Sigmoid colon (tissue), 7 donors: Measurements from ENCODE around the gene ABCA9. TPM values are rescaled to one million over a fixed set of nuclear protein-coding genes. Genes with fewer than 3 reads are reported as not detected.
"Not testable (repeated sequence)": the region's sequence is repeated elsewhere in the genome, so short reads cannot be mapped to it uniquely, and the experiment has no call there.

Experiments
- DNase-seq: peaks from one replicate; pipeline ENCODE4 v3.0.0-alpha.2; 2019
- H3K27ac ChIP-seq, 4 donors: fragments of 200-600 bp; sonication (generic); one replicate each; pipeline ENCODE4 v1.5.1; 2016 to 2019; ENCODE audit warnings: mild to moderate bottlenecking in 1 of 4
- H3K27me3 ChIP-seq, 3 donors: fragments of 200-600 bp; sonication (generic); one replicate each; pipeline ENCODE4 v1.5.1; 2019; ENCODE audit warnings: mild to moderate bottlenecking in 1 of 3
- H3K36me3 ChIP-seq, 4 donors: fragments of 200-600 bp; sonication (generic); one replicate each; pipeline ENCODE4 v1.5.1; 2016 to 2019
- H3K4me1 ChIP-seq, 4 donors: fragments of 200-600 bp; sonication (generic); one replicate each; pipeline ENCODE4 v1.5.1; 2017 to 2019
- H3K4me3 ChIP-seq, 4 donors: fragments of 200-600 bp; sonication (generic); one replicate each; pipeline ENCODE4 v1.5.1; 2017 to 2019; ENCODE audit warnings: mild to moderate bottlenecking in 2 of 4, moderate library complexity in 1 of 4
- H3K9me3 ChIP-seq, 4 donors: fragments of 200-600 bp in 3 of 4; sonication (generic) in 3 of 4; one replicate each; pipeline versions ENCODE4 v1.5.1 to v1.6.1; 2013 to 2019
- CTCF ChIP-seq, 4 experiments: fragments of 450-650 bp in 3 of 4; fragments of 200-600 bp in 1 of 4; IDR thresholded peaks; one replicate each; pipeline ENCODE4 v1.5.1; 2016 to 2019; ENCODE audit warnings: antibody characterized with exemption in 4 of 4, mild to moderate bottlenecking in 3 of 4, moderate library complexity in 2 of 4
- EP300 ChIP-seq, 4 donors: sonication (generic); formaldehyde crosslinking; IDR thresholded peaks; one replicate each; pipeline ENCODE4 v1.6.1; 2017; ENCODE audit warnings: antibody characterized with exemption in 4 of 4
- POLR2A ChIP-seq, 2 donors: fragments of 450-650 bp; IDR thresholded peaks; one replicate each; pipeline ENCODE4 v1.6.1; 2016; ENCODE audit warnings: antibody characterized with exemption in 2 of 2, mild to moderate bottlenecking in 2 of 2, moderate library complexity in 2 of 2
- POLR2AphosphoS5 ChIP-seq, 4 donors: sonication (generic); formaldehyde crosslinking; IDR thresholded peaks; one replicate each; pipeline ENCODE4 v1.6.1; 2017; ENCODE audit warnings: antibody characterized with exemption in 4 of 4
- WGBS, 2 donors: extraction: QIAGEN DNeasy Blood & Tissue Kit; methylation state at CpG; one replicate each; pipeline ENCODE4 v1.1.7; 2013; 5-methylcytosine and 5-hydroxymethylcytosine counted together
- intact Hi-C: fragments of 100-400 bp; cut with DNase I; formaldehyde crosslinking; loops from one replicate; pipeline ENCODE4 v1.15.1; 2023
- polyA plus RNA-seq, 3 donors: library from polyadenylated mRNA; stranded (reverse); fragments of 200-250 nt; gene quantifications; one replicate each; pipeline ENCODE4 v1.2.3, GENCODE V29; 2013
- total RNA-seq, 4 donors: library from RNA; depleted of rRNA; stranded (reverse); fragments of >200 nt; gene quantifications; one replicate each; pipeline ENCODE4 v1.1.0, GENCODE V29; 2016
- donor health status: healthy with polysubstance abuse.
- donor health status: Bipolar disorder and iron deficiency.
- donor health status: healthy.

Gene ABCA9
- total and polyA plus RNA-seq, 7 donors = 0.23 to 74.5 (median 11.1) TPM

GRCh38 chr17:68972119-68972704, 88.5 kb downstream of the ABCA9 start:
- no peak for DNase-seq
- Histone ChIP-seq H3K4me3 (no peak overlapping the region), H3K27ac (no peak overlapping the region), H3K27me3 (no peaks in the 10 kb centered on the region), H3K36me3 (no peaks in the 10 kb centered on the region), H3K4me1 (no peaks in the 10 kb centered on the region), H3K9me3 (no peaks in the 10 kb centered on the region)
- TF ChIP-seq POLR2AphosphoS5 (IDR thresholded peaks at IDR 0.05) = no peak
- peak in 2 of 4 experiments; percentile 21 to 32 for TF ChIP-seq CTCF (IDR thresholded peaks at IDR 0.05)
- no peak for TF ChIP-seq POLR2A (IDR thresholded peaks at IDR 0.05)
- TF ChIP-seq EP300 (IDR thresholded peaks at IDR 0.05) = no peak
- WGBS, 2 donors = 58 to 67% methylated on average over 4 of the region's 4 CpGs
- intact Hi-C loops = no loop called here

GRCh38 chr17:68969101-68969500, 91.6 kb downstream of the ABCA9 start:
- no peak for DNase-seq
- H3K4me3 ChIP-seq = no peak overlapping the region
- no peaks in the 10 kb centered on the region for H3K27me3 ChIP-seq
- peak overlapping the region in 1 of 4 donors; percentile 25 for H3K27ac ChIP-seq
- TF ChIP-seq POLR2AphosphoS5 (IDR thresholded peaks at IDR 0.05) (no peak), CTCF (IDR thresholded peaks at IDR 0.05) (no peak), POLR2A (IDR thresholded peaks at IDR 0.05) (no peak), EP300 (IDR thresholded peaks at IDR 0.05) (no peak)
- H3K9me3 ChIP-seq = no peaks in the 10 kb centered on the region
- no peaks in the 10 kb centered on the region for H3K36me3 ChIP-seq
- no peaks in the 10 kb centered on the region for H3K4me1 ChIP-seq
- WGBS, 2 donors = 66 to 83% methylated on average over 5 of the region's 5 CpGs
- intact Hi-C loops = no loop called here

GRCh38 chr17:68963958-68964357, 96.8 kb downstream of the ABCA9 start:
- whole genome bisulfite sequencing, 2 donors = 87 to 88% methylated on average over 4 of the region's 4 CpGs

DNA sequence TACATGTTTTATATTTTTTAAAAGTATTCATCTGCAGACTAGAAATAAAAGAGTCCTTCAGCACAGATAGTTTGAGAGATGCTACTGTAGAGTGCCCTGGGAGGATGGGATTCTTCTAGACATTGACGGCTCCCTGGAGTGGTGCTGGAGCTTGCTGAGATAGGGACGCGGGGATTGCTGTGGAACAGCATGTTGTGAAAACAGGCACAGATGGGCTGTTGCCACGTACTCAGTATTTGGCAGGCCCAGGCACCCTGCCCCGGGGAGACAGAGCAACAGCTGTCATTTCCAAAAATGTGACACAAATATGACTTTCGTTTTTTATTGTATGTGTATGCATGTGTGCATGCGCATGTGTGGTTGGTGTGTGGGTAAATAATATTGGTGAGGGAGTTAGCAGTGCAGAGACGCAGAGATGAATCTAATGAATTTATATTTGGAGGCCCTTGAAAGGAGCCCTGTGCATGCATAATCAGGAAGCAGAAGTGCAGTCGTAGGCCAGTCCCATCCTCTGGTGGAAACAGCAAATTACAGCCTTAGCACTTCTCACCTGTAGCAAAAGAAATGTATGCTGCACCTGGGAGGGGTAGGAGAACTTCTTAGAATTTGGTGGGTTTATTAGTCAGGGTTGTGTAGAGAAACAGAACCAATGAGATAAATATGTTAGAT, 99.4 kb downstream of the ABCA9 start:
- DNase-seq = no peak
- H3K36me3 ChIP-seq = no peaks in the 10 kb centered on the region
- H3K4me3 ChIP-seq = no peak overlapping the region
- H3K4me1 ChIP-seq = no peaks in the 10 kb centered on the region
- TF ChIP-seq CTCF (IDR thresholded peaks at IDR 0.05) (no peak), POLR2AphosphoS5 (IDR thresholded peaks at IDR 0.05) (no peak), POLR2A (IDR thresholded peaks at IDR 0.05) (no peak), EP300 (IDR thresholded peaks at IDR 0.05) (no peak)
- WGBS, 2 donors = 74 to 79% methylated on average over 9 of the region's 9 CpGs
- H3K27me3 ChIP-seq = no peaks in the 10 kb centered on the region
- intact Hi-C loops = loop anchor here (5.0 kb wide), 1 partner anchor 179 kb away; no protein-coding TSS in a partner anchor
- no peaks in the 10 kb centered on the region for H3K9me3 ChIP-seq
- H3K27ac ChIP-seq = no peak overlapping the region

More at GRCh38 chr17:68963958-68964357, 96.8 kb downstream of the ABCA9 start:
- H3K27me3 ChIP-seq = no peaks in the 10 kb centered on the region
- H3K4me1 ChIP-seq = no peaks in the 10 kb centered on the region
- H3K4me3 ChIP-seq = no peak overlapping the region
- peak; percentile 73 for DNase-seq
- H3K36me3 ChIP-seq = no peaks in the 10 kb centered on the region
- no peaks in the 10 kb centered on the region for H3K9me3 ChIP-seq
- intact Hi-C loops = loop anchor here (5.0 kb wide), 1 partner anchor 182 kb away; no protein-coding TSS in a partner anchor
- H3K27ac ChIP-seq = no peak overlapping the region
- no peak for TF ChIP-seq CTCF (IDR thresholded peaks at IDR 0.05)

GRCh38 chr17:68959117-68959516, 101.6 kb downstream of the ABCA9 start:
- H3K36me3 ChIP-seq, H3K4me3 ChIP-seq, H3K4me1 ChIP-seq, DNase-seq, intact Hi-C loops, H3K27me3 ChIP-seq, H3K27ac ChIP-seq, H3K9me3 ChIP-seq: not testable (repeated sequence)
- 80 to 87% methylated on average over 2 of the region's 2 CpGs for WGBS, 2 donors
